GM12891 (cell line): ENCODE results near the gene AHSG.

ENCODE experiments used
- POLR2A ChIP-seq: IDR thresholded peaks from 2 replicates; pipeline ENCODE4 v1.6.1; 2011; ENCODE audit warnings: low read depth, low read length, control low read depth
- POLR2AphosphoS5 ChIP-seq: IDR thresholded peaks from 2 replicates; pipeline ENCODE4 v1.6.1; 2011; ENCODE audit warnings: low read depth, low read length, control low read depth
- POU2F2 ChIP-seq: IDR thresholded peaks from 2 replicates; pipeline ENCODE4 v1.6.1; 2011; ENCODE audit warnings: low read depth, mild to moderate bottlenecking, control low read depth, low read length, moderate library complexity
- SPI1 ChIP-seq: IDR thresholded peaks from 2 replicates; pipeline ENCODE4 v1.6.1; 2011; ENCODE audit warnings: low read depth, low read length, control low read depth
- TAF1 ChIP-seq: IDR thresholded peaks from 2 replicates; pipeline ENCODE4 v1.6.1; 2011; ENCODE audit warnings: low read depth, low read length, control low read depth

GRCh38 chr3:186663361-186664118, 50.7 kb downstream of the AHSG start:
- TF ChIP-seq POLR2A (no peak), POLR2AphosphoS5 (no peak), TAF1 (no peak), SPI1 (no peak), POU2F2 (no peak)
